ENCODE results near the gene ZBTB47.

DNA sequence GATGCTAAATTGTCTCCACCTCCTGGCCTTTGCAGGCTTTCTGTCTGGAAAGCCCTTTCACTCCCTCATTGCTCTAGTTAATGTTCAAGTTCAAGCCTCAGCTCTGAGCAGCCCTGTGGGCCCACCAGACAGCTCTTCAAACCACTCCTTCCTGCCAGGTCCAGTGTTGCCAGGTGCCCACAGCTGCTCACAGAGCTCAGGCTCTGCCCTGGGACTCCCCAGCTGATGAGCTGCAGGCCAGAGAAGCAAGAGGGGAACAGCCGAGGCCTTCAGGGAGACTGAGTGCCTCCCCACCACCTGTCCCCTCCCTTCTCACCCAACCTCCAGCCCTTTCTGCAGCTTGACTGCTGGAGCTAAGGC is 1.3 kb upstream of the ZBTB47 start:
- TF ChIP-seq CTCF (IDR thresholded peaks at IDR 0.05) (no peak), ZFX (IDR thresholded peaks at IDR 0.05; ENCODE audit: borderline replicate concordance) (no peak)
